Hematopoietic multipotent progenitor cell treated with erythropoietin and hydrocortisone succinate and interleukin-3 and kit ligand, for 8 days (in vitro differentiated cells): ENCODE data around the gene ESR1.

Experiments used
- DNase-seq: peaks from one replicate; pipeline ENCODE4 v3.0.0-alpha.2; 2015

Gene ESR1

DNA sequence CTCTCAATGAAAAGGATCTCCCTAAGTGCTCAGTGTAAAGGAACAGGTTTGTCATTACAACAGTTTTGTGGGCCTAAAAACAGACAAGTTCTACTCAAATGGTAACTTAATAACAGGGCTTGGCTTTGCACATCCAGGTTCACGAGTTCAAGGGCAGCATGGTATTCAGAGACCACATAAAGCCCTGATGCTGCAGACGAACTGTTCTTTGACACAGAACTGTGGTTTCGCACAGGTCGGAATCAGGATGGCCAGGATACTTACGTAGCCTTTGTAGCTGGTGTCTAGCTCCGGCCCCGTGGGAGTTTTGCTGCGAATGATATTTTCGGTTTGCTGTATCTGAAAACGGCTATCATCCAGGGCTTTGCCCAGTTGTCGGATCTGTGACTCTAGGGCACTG lies 335.9 kb downstream of the ESR1 start:
- DNase-seq = no peak

DNA sequence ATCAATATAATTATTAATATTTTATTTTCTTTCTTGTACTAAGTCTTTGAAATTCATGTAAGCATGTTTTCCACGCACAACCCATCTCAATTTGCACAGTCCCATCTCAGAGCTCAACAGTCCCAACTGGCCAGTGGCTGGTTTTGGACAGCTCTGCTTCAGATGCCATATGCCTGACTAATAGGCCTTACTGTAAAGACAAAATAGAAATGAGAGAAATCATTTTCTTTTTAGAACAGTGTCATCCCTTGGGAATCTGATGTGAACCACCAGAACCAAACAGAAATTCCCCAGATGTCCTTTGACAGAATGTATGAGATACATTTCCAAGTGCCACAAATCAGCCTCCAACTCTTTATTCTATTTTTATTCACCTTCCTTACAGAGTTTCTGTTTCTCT lies 338.9 kb downstream of the ESR1 start:
- DNase-seq = no peak

DNA sequence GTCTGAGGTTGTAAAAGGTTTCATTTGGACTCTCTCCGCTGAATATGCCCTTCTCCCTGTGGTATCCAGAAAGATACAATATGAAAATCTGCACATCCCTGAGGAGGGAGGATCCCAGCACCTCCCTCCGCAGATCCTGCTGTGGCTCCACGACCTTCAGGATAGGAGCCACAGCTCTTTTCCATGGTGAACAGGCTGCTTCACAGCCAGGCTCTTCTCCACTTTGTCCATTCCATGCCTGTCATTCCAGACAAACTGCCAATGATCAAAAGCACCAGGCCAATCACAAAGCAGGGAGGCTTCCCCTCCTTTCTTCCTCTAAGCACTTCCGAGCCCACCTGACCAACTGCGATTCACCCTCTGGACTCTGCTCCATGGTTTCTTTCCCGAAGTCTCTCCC lies 339.8 kb downstream of the ESR1 start:
- DNase-seq = no peak

DNA sequence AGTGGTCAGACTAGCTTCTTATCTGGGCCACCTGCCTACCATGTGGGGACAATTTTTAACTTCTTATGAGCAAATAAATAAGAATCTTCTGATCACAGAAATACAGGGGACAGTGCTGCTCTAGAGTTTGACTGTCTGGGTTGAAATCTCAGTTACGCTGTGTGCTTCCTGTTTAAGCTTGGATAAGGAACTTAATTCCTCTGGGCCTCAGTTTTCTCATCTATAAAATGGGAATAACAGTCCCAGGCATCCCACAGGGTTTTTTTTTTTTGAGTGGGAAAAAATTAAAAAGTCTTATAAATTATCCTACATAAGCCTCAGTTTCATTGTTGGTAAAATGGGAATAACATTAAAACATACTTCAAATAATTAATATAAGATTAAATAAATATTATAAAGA lies 340.9 kb downstream of the ESR1 start:
- no peak for DNase-seq

DNA sequence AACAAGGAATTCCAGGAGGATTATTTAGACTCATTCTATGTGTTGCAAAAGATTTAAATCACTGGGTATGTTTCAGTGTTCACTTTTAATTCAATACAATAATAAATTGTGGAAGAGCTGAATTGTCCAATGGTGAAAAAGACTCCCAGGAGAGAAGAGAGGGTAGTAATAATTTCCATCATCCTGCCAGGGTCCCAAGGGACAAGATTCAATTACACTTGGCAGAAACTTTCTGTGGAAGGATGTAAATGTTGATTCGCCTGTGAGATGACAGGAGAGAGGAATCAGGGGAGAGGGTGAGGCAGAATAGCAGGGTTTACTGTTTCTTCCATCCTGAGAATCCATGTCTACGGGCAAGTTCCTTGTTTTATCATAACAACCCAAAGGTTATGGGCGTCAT lies 342.7 kb downstream of the ESR1 start:
- DNase-seq = no peak

DNA sequence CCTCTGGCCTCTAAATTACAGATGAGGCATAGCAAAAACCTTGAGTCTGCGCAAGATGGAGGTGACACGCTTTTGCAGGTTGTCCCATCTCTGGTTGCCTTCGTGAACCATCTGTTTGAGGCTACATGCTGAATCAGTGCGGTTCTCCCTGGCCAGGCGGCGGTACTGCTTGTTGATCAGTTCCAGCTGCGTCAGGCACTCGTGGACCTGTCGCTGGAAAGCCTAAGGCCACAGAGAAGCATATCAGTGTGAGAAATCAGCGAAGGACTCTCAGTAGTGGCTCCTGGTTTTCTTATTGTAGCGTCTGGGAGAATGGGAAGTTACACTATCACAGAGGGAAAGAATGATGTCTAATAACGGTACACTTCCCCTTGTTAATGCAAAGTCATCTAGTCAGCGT lies 344.4 kb downstream of the ESR1 start:
- DNase-seq = no peak

DNA sequence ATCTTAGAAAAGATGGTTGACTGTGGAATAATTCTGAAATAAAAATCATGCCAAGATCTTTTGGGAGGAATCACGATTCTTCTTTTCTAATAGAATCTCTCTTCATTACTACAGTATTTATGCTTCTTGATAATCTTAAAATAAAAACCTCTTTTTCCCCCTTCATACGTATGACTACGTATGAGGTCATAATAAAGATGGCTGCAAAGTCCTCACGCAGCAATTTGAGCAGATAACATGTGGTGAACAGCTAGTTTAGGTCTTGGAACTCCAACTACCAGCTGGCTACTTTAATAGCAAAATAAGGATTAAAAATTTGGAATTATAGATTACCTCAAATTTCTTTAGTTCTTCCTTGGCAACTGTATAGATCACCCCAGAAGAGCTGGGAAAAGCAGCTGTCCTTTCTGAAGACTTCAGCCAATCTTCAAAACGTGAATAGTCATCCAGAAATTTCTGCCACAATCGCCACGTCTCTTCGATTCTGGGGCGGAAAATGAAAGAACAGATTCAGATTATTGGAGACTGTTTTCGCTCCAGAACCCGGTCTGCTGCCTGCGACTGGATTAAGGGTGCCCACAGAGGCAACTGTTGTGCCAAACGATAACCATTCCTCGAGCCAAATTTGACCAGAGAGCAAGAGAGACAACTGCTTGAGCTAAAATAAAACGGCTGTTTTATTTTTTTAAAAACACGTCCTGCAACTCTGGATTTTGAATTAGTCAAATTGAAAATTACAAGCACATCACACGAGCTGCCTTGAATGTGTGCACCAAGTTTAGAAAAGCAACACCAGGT lies 347.3 kb downstream of the ESR1 start:
- DNase-seq = no peak

DNA sequence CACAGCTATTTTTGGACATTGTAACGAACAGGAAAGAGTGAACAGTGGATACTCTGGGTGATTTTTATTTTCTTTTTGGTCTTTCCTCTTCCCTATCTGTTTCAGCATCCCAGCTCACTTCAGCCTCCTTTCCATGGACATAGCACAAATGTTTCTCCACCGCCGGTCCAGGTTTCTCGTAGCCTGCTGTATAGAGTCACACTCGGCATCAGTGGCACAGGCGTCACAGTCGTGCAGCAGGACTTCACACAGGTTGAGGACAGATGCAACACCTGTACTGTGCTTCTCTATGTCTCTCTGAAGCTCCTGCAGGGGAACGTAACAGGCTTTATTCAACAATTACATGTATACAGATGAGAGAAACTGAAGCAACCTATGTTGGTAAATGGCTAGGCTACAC lies 348.3 kb downstream of the ESR1 start:
- no peak for DNase-seq

DNA sequence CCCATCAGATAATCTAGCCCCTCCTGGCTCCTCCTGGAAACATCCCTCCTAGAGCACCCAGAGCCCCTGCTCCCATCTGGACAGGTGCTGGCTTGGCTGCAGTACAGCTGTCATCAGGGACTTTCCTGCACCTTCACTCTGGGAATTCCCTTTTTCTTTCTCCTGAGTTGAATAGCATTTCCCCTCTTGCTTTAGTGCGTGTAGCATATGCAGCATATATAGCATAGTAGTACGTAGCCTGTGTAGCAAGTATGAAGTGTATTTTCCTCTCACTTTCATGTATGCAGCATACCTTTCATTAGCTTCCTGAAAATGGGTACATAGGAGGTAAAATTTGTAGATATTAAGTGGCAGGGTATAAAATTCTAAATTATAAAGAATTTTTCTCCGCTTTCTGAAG lies 352.9 kb downstream of the ESR1 start:
- no peak for DNase-seq

DNA sequence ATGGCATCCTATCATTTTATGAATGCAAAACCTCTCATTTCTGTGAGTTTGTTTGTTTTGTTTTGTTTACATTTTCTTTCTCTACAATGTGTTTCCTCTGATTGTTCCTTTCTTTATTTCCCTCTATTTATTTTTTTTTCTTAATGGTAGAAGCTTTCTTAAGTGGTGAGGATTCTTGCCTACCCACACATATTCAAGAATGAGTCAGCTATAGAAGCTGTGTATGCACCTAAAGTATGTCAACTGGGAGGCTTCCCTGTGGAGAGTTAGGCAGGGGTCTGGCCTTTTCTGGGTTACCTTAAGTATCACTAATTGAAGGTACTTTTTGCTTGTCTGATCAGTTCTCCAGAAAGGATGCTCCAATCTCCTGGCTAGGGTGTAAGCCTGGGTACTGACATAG lies 354.0 kb downstream of the ESR1 start:
- no peak for DNase-seq

DNA sequence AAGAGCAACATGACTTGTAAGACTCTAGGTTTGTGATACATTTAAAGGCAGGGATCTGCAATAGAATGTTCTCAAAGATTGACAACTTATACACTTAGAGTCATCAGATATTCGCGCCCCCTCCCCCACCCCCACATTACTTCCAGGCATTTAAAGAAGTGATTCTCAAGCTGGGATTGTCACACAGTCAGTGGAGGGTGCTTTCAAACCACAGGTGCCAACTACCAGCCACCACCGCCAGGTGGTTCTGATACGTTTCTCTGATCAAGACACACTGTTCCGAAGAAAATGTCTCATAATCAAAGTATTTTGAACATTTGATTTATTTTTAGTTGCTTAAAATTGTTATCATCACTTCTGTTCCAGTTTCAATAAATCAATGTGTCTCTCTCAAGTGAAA lies 357.5 kb downstream of the ESR1 start:
- no peak for DNase-seq

DNA sequence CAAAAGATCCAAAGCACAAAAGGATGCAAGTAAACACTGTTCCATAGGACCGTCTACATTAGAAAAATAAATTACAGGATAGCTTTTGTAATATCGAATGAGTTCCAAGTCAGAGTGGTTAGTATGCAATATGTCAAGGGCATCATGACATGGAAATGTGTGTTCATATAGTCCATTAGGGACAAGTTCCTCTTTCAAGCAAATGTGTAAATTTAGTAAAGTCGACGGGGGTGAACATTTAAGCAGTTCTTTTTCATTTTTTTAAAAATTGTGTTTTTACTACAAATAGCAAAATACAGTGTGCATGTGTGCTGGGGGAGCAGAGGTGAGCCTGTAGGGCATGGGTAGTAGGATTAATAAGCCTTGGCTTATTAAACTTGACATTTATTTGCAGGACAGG lies 359.0 kb downstream of the ESR1 start:
- DNase-seq = no peak

DNA sequence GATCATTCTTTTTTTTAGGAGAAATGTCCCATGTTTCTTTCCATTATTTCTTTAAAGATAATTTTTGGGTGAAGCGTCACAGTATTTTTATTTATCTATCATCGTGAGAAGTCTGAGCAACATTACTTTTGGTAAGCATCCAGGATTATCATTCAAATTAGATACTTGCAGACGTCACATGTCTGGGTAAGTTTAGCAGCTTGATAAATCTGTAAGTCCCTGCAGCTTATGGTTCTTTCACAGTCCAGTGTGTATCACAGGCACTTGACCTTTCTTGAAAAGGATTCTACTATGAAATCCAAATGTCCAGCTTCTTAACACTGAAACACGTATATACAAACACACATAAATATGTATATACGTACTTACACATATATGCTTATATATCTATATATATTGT lies 359.4 kb downstream of the ESR1 start:
- DNase-seq = no peak

DNA sequence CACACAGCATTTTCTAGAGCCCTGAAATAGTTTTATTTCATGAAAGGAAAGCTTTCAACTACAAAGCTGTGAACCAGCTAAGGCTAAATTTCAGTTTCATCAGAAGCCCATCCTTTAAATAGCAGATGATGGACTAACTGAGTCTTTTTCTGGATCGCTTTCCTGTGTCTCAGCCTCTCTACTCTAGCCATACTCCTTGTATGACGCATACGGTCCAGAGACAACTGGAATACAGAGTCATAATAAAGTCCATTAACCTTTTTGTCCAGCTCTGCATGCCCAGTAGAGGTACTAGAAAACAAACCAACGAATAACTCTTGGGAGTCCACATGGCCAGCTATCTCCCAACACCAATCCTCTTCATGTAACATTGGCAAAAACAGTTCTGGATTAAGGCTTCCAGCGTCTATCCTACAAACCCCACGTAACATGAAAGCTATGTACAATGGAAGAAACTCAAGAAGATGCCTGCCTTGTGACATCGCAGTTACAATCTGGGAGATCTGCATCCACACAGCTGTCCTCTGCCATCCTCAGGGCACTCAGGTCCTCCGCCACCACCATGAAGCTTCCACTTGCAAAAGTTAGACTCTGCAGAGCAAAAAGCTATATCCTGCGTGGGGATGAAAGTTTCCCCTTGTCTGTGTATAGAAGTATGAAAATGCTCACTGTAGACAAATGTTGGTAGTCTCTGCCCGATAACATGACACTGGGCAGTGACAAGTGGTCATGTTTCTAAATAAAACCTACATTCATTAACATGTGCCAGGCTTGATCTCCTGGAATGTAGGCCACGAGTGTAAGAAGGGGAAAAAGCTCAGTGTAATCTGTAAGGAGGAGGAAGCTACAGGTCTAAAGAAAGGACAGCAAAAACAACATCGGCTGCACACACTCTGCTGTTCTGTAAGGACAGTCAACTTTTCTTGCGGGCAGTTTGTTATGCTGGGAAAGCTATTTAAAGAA lies 360.4 kb downstream of the ESR1 start:
- no peak for DNase-seq

DNA sequence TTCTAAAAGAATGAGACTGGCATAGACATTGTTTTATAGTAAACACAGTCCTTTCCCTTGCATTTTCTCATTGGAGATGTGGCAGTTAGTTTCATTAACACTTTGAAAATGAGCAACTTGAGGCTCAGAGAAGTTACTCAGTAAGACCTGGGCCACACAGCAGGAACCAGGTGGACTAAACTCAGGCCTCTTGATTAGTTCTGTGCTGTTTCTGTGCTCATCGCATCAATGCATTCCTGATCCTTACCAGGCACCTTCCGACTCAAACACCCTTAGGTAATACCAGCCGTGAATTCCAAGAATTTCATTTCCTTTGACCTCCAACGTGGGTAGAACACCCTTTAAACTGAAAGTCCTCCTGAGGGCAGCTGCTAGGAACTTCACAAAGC lies 362.8 kb downstream of the ESR1 start:
- DNase-seq = no peak

DNA sequence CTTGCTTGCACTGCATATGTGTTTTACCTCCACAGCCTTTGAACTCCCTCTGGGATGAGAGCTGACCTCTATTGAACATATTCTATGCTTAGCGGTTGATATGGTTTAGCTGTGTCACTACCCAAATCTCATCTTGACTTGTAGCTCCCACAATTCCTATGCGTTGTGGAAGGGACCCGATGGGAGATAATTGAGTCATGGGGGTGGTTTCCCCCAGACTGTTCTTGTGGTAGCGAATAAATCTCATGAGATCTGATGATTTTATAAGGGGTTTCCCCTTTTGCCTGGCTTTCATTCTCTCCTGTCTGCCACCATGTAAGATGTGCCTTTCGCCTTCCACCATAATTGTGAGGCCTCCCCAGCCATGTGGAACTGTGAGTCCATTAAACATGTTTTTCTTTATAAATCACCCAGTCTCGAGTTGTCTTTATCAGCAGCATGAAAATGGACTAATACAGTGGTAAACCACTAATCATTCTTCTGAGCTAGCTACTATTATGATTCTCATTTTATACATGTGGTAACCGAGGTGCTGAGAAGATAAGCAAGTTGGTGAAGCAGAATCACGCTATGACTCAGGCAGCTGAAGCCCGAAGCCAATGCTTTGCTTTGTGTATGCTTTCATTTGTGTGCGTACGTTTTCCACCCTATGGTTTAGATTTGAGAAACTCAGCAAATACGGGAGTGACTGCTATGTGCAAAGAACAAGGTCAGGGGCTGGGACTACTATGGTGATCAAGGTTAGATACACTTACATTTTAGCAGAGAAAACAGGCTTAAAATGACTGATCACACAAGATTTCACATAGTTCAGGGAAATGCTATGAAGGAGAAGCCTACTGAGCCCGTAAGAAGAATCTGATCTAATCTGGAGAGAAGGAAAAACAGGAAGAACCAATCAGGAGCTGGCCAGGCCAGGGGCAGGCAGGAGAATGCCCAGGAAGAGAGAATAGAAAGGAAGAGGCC lies 363.5 kb downstream of the ESR1 start:
- peak; percentile 36 for DNase-seq

DNA sequence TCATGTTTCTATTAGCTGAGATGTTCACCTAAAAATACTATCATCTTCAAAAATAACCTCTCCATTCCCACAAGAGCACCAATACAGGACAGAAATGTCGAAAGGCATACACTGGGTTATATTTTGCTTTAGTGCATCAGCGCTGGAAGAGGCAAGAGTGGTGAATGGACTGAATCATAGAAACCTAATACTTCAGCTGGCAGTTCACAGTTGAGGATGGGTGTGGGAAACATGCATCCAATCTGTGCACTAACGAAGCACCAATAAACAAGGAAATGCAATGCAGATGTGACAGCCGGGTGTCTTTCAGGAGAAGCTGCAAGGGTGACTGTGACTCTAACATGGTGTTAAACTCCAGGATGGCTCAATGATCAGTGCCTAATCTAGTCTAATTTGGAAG lies 365.8 kb downstream of the ESR1 start:
- DNase-seq = no peak

DNA sequence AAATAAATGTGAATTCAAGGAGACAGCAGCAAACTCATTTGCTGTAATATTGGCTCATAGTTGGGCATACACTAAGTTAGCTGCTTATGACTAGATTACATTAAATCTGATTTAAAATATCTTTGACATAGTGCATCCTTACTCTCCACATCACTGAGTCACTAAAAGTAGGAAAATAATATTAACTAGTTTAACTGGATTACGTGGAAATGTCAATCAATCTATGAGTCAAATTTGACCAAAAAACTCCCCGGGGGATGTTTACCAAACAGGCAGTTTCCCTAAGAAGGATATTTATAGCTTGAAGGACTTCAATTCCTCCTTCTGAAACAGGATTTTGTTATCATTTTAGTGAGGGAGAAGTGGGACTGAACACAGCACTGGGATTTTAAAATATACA lies 366.5 kb downstream of the ESR1 start:
- DNase-seq = no peak

DNA sequence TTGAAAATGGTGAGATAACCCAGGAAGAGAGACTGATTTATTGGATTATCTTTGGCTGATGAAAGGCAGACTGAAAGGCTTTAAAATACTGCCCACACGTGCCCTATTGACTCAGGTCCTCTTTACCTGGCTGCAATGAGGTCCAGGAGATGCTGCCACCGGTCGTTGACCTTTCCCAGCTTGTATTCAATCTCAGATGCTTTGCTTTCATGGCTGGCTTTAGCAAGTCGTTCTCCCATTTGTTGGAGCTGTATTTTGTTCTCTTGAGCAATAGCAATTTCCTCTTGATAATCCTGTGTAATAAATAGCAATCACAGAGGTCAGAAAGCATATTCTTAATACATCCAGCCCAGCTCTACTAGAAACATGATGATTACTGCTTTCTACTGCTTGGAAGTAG lies 368.8 kb downstream of the ESR1 start:
- no peak for DNase-seq
